ENCODE results near the gene SEC14L5.
"Not testable (repeated sequence)": the region's sequence is repeated elsewhere in the genome, so short reads cannot be mapped to it uniquely, and the experiment has no call there.

The SEC14L5 gene

DNA sequence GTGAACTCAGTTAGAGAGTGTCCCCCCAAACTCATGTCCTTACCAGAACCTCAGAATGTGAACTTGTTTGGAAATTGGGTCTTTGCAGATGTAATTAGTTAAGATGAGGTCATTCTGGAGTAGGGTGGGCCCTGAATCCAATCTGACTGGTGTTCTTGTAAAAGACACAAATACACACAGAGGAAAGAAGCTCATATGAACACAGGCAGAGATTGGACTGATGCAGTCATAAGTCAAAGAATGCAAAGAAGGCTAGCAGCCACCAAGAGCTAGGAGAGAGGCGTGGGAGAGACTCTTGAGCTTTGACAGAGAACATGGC lies 77.7 kb downstream of the SEC14L5 start:
- no peak for DNase-seq (ENCODE audit: low read depth in 2 of 3, low spot score in 1 of 3)

DNA sequence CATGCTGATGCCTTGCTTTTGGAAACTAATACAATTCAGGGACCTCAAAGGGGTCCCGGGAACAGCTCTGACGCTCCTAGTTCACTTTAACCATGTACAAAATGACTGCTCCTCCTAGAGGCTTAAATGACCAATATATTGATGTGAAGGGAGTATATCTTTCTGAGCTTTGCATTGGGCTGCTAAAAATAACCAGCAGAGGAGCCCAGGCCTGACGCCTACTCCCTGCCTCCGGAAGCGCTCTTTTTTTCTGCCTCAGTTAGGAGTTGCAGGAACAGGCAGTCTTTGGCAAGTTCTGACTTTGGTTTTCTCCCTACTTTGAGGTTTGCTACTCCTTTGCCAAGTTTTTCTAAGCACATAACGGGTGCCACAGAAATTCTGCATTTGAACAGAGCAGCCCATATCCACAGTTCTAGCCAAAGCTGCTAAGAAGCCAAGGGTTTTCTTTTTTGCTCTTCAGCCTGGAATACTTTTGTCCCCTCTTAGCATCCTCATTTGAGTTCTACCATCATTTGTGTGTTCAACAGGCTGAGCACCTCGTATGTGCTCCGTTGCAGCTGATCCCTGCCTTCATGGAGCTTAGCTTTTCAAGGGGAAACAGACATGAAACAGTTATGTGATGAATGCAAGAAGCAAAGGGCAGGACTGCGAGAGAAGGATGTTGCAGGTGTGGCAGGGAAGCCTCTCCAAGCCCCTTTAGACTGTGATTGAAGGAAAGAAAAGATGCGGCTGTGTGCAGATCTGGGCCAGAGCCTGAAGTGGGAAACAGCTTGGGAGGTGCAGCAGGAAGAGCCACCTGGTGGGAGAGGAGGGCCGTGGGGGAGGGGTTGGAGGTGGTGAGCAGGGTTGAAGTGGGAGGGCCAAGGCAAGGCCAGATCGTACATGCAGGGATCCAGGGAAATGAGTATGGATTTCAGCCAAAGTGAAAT lies 78.4 kb downstream of the SEC14L5 start:
- no peak for DNase-seq (ENCODE audit: low read depth in 2 of 3, low spot score in 1 of 3)

DNA sequence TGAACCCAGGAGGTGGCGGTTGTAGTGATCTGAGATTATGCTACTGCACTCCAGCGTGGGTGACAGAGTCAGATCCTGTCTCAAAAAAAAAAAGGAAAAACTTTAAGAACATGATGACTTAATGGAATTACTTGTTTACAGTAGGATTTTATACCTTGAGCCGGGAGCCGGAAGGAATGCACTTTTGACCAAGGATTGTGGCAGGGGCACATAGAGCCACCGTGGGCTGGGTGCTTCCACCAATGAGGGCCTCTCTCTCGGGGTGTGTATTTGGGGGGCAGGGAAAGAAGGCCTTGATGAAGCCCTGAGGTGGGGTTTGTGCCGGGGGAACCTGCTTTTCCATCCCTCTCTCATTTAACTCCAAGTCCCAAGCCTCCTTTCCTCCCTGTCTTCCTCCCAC lies 82.3 kb downstream of the SEC14L5 start:
- DNase-seq (ENCODE audit: low read depth in 2 of 3, low spot score in 1 of 3): no peak

DNA sequence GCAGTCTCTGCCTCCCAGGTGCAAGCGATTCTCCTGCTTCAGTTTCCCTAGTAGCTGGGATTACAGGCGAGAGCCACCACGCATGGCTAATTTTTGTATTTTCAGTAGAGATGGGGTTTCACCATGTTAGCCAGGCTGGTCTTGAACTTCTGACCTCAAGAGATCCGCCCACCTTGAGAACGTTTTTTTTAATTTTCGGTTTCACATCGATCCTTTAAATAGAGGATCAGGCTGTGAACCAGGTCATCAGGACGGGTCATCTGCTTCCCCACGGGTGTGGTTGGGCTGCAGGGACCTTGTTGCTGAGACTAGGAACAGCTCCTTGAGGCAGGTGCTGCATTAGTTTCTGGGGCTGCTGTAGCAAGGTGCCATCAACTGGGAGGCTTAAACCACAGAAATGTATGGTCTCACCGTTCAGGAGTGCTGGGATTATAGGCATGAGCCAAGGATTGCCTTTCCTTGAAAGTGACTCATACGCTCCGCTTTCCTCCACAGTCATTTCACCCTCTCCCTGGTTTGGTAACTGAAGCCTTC lies 83.5 kb downstream of the SEC14L5 start:
- DNase-seq (ENCODE audit: low read depth in 2 of 3, low spot score in 1 of 3): no peak

DNA sequence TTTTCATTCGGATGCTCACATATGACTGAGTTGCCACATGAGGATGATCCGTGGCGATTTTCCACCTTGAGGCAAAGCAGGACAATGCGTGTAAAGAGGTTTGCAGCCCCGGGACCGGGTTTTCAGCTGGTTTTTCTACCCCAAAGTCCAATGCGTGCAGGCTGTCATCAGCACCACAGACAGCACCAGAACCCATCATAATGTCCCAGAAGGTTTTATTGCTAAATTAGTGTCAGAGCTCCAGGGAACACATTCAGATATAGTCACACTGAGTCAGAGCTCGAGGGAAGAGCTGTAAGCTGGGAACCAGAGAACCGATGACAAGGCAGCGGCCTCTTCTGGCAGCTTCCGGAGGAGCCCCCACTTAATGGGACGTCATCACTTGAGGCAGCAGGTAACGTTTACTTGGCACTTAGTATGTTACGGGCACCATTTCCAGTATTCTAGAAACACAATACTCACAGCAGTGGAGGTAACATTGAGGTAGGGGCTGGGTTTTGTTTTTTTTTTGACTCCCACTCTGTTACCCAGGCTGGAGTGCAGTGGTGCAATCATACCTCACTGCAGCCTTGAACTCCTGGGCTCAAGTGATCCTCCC lies 84.5 kb downstream of the SEC14L5 start:
- no peak for DNase-seq (ENCODE audit: low read depth in 2 of 3, low spot score in 1 of 3)

DNA sequence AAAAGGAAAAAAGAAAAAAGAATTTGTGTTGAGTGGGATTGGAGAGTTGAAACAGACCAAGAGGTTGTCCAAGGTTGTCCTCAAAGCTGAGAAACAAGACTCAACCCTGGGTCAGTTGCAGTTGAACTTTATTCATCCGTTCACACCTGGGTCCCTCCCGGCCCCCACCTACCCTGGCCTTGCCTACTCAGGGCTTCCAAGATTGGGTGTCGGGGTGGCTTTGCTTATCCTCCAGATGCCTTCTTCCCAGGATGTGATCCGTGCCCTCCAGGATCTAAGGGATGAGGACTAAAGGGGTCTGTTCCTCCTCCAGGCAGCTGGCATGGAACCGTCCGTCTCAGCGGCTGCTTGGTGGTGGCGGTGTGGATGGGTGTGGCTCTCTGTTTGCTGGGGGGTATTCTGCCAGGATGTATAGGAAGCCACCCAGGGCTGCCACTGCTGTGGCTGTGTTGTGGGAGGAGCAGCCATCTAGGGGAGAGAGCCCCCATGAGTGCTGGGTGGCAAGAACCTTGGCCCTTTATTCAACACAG lies 85.9 kb downstream of the SEC14L5 start:
- DNase-seq (ENCODE audit: low read depth in 2 of 3, low spot score in 1 of 3): no peak

DNA sequence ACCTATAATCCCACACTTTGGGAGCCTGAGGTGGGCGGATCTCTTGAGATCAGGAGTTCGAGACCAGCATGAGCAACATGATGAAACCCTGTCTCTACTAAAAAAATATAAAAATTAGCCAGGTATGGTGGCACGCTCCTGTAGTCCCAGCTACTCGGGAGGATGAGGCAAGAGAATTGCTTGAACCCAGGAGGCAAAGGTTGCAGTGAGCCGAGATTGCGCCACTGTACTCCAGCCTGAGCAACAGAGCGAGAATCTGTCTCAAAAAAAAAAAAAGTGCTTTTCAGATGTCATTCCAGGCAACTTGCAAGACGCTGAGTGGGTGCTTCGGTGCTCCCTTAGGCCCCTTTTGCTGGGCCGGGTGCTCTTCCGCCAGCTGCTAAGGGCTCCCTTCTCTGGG lies 86.5 kb downstream of the SEC14L5 start:
- DNase-seq (ENCODE audit: low read depth in 2 of 3, low spot score in 1 of 3): not testable (repeated sequence)

DNA sequence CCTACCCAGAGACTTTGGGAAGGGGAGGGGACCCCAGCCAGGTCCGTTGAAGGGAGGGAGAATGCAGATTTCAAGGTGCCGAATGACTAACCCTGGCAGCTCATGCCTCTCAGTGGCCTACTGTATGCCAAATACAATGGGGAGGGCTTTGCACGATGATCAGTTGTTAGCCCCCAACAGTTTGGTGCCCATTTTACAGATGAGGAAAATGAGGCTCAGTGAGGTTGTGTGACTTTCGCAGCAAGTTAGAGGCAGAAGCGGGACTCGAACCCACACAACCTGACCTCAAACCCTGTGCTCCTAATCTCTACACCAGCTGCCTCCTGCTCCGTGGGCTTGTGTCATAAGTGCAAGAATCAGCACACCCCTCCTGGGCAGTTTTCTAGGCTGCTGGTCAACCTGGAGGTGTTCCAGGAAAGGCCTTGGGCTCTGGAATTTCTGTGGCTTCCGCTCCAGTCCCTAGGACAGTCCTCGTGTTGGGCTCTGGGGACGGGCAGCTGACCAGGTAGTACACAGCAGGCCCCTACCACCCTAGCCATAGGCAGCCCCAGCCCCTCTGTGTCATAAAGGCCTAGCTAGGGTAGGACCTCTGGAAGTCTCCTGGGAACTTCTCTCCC lies 87.5 kb downstream of the SEC14L5 start:
- DNase-seq (ENCODE audit: low read depth in 2 of 3, low spot score in 1 of 3): no peak

DNA sequence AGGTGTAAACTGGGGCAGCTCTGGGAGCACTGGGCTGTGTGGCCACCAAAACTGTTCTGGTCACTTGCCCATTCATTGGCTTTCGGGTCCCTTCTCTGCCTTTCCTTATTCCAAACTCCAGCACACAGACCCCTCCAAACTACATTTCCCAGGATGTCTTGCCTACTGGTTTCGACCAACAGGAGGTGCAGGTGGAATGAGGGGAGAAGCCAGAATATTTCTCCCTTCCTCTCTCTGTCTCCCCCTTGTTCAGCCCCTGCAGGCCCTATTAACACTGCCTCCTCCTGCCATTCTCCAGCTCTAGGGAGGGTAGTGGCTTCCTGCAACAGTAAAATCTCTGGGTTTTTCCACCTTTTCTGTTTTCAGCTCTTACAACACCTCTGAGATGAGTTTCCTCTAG lies 88.8 kb downstream of the SEC14L5 start:
- DNase-seq (ENCODE audit: low read depth in 2 of 3, low spot score in 1 of 3): no peak

DNA sequence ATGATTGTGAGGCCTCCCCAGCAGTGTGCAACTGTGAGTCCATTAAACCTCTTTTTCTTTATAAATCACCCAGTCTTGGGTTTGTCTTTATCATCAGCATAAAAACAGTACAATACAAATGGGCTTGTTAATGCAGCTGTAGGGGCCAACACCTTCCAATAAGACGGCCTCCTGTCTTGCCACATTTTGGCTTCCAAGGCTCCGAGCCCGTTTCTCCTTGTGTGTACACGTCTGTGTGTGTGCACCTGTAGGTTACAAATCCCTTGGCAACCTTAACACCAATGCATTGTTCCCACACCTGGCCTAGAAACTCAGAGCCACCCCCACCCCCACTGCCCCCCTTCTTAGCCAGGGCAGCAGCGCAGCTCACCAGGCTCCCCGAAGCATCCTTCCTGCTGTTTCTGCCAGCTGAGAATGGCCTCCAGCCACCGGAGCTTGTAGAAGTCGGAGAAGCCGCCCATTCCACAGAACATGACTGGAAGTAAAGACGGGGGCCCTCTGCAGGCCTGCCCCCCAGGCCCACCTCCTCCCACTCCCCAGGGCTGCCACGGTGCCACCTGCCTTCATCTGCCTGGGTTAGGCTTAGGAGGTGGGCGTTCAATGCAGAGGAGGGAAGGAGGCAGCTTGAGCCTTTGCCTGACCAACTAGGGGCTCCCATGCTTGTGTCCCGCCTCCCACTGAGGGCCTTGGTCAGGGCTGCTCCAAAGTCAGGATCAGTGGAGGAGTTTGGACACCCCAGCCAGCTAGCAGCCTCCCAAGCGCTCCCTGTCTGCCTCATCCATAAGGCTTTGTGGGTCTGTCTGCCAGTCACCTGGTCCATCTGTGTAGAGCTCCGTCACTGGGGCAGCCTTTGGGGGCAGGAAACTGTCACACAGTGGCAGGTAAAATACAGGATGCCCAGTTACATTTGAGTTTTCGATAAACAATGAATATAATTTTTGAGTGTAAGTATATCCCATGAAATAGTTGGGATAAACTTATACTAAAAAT lies 97.0 kb downstream of the SEC14L5 start:
- no peak for DNase-seq (ENCODE audit: low read depth in 2 of 3, low spot score in 1 of 3)

DNA sequence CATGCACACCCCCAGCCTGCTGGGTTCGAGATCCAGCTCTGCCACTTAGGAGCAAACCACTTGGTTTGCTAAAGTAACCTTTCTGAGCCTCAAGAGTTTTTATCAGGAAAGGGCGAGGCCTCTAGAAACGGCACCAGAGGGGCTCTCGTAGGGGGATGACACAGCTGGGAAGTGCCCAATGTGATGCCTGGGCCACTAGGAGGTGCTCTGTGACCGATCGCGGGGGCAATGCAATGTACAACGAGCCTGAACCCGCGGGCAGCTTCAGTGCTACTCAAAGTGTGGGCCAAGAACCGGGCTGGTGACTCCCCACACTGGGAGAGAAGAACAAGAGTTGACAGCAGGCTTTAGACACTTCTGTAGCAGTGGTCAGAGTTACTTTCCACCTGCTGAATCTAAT lies 98.2 kb downstream of the SEC14L5 start:
- peak; percentile 15 to 27 (median 23) for DNase-seq (ENCODE audit: low read depth in 2 of 3, low spot score in 1 of 3)

DNA sequence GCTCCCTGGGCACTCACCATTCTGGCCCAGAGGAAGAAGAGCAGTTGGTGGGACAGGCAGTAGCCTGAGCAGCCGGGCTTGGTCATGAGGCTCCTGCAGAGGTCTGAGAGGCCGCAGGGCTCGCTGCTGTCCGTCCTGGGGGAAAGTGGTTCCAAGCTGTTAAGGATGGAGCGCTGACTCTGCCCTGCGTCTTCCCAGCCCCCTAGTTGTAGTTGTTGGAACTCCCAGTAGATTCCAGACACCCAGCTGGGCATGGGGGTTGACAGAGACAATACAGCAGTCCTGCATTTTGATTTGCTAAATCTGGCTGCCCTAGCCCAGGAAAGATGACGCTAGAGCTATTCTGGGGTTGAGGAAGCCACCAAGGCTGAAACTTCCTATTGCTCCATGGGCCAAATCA lies 100.3 kb downstream of the SEC14L5 start:
- DNase-seq (ENCODE audit: low read depth in 2 of 3, low spot score in 1 of 3): no peak

DNA sequence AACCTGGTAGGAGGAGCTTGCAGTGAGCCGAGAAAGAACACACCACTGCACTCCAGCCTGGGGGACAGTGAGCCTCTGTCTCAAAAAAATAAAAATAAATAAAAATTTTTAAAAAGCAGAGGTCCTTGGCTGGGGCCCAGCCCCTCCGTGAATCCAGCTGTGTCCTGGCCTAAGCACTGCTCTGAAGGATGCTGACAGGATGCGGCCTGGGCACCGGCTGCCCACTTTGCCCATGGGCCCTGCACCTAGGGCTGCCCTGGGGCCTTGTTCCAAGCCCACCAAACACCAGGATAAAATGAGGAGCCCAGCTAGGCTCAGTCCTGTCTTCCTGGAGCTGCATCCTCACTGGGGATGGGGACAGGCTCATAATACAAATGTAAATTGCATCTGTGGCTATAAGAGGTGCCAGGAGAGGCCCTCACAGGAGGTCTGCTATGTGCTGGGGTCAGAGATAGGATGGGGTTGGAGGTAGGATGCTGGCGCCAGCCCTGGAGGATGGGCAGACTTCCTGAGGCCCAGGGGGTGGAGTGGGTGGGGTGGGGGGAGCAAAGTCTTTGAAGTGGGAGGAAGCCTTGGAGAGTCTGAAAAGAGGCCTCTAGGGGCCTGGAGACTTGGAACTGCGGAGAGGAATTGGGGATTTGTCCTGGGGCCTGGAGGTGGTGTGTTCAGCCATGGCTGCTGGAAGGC lies 101.4 kb downstream of the SEC14L5 start:
- no peak for DNase-seq (ENCODE audit: low read depth in 2 of 3, low spot score in 1 of 3)

DNA sequence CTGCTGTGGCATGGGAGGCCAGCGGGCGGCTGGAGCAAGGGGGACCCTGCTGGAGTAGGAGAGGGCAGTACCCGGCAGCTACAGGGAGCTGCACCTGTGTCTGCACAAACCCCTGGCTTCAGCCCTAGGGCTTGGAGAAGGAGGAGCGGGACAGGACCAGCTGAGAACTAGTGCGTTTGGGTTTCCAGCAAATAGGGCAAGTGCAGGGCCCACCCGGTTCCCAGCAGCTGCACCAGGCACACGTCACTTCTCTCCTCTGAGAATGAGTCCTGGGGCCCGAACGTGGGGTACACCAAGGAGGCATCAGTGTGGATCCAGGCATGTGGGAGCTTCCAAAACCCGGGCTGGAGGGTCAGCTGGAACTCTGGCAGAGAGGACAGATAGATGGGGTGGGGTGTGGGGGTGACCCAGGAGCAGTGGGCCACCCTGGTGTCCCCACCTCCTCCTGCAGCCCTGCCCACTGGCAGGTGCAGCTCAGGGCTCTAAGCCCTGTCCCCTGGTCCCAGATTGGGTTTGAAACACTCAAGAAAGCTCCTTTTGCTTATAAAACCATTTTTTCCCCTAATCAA lies 102.0 kb downstream of the SEC14L5 start:
- DNase-seq (ENCODE audit: low read depth in 2 of 3, low spot score in 1 of 3): no peak

DNA sequence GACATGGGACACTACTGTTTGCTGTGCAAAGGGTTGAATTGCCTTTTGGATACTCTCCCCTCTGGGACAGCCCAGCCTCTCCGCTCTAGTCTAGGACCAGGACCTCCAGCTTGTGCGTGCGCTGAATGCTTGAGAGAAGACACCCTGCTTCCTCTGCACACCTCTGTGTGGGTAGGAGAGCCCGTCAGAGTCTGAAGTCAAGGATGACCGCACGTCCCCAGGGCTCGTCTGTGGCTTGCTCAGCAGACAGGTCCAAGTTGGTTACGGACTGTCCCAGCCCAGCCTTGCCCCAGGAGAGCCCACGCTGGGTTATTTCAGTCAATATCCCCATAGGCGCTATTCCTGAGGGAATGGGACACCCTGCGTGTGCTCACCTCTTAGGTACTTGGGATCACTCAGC lies 103.9 kb downstream of the SEC14L5 start:
- DNase-seq (ENCODE audit: low read depth in 2 of 3, low spot score in 1 of 3): no peak

DNA sequence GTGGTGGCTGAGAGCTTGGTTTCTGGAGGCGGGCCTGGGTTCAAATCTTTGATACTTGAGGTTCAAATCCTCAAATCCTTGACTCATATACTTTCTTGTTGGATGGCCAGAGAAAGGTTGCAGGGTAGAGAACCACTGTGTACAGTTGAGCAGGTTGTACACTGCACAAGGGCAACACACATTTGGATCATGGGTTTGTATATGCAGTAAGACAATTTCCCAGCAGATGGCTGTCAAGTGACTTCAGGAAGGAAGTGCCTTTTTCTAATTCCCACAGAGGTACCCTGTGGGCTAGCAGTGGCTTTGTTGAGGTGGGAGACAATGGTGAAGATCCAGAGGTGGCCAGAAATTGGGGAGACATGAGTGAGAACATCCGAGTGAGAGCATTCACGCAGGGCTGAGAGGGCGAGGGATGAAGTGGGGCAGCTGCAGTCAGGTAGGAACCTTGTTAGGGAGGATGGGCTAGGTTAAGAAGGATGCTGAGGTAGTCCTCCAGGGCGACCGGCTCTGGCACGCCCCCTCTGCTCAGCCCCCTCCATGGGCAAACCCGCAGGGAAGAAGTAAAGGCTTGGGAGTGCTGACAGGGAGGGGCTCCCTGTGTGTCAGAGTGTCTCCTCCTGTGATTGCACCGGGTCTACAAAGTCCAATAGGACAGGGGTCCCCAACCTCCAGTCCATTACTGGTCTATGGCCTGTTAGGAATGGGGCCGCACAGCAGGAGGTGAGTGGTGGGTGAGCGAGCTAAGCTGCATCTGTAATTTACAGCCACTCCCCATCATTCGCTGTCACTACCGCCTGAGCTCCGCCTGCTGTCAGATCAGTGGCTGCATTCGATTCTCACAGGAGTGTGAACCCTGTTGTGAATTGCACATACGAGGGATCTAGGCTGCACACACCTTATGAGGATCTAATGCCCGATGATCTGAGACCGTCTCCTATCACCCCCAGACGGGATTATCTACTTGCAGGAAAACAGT lies 104.9 kb downstream of the SEC14L5 start:
- no peak for DNase-seq (ENCODE audit: low read depth in 2 of 3, low spot score in 1 of 3)

DNA sequence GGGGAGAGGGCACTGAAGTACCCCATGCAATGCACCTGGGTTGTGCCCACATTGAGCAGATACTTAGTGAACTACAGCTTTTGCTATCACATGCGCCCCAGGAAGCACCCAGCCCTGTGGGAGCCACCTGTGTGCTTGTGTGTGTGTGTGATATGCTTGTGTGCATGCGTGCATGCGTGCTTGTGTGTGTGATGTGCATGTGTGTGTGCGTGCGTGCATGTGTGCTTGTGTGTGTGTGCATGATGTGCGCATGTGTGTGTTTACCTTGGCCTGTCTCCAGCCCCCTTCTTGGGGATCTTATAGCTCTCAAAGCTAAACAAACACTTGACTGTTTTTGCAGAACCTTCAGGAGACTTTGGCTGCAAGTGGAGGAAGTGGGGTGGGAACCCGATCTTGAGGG lies 106.8 kb downstream of the SEC14L5 start:
- DNase-seq (ENCODE audit: low read depth in 2 of 3, low spot score in 1 of 3): no peak

DNA sequence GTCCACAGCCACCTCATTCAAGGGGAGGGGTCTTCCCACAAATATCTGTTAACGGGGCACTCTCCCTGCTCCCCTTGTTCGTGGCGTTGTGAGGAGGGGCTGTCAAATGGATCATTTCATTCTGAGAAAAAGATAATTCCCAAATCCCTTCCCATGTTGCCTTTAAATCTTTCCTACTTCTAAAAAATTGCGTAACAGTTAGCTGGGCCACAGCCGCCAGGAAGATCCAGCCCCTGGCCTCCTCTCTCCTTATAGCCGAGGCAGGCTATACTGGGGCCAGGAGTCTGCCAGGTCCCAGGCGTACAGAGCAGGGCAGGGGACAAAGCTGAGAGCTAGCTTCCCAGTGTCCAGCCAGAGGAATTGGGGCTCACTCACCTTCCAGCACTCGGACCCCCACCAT lies 107.2 kb downstream of the SEC14L5 start:
- no peak for DNase-seq (ENCODE audit: low read depth in 2 of 3, low spot score in 1 of 3)

DNA sequence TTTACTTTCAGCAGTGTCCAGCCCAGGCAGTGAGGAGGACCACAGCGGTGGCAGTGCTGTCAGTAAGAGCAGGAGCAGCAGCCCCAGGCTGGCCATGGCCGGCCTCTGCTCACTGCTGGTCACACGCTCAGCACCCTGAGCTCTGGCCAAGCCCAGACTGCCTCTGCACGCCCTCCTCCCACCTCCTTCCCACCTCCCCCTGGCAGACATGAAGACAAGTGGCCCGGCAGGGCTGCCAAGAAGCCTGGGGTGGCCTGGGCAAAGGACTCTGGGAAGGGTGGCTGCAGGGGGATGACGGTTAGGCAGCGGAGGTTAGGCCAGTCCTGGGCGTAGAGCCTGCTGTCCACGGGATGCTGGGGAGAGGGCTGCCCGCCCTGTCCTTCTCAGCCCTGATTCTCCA lies 107.7 kb downstream of the SEC14L5 start, which contains the start of gene C16orf89:
Gene C16orf89, minus strand, starts transcription at position 144 of the 400 bp plus-strand sequence. Its CDS starts 48 bp downstream, at position 96.
- DNase-seq (ENCODE audit: low read depth in 2 of 3, low spot score in 1 of 3): no peak

All from stimulated activated CD4-positive, alpha-beta T cell treated with anti-CD3 and anti-CD28 coated beads, Interleukin-12 subunit alpha, Interleukin-12 subunit beta, amount 100 ng/mL, for 48 hours (primary cell).